ENCODE measurements around the gene TCEANC2. TPM values are rescaled to one million over a fixed set of nuclear protein-coding genes. Genes with fewer than 3 reads are reported as not detected.

Gene TCEANC2
- polyA plus RNA-seq, 4 donors, result 8.2 to 9.6 (median 8.6) TPM

- DNase-seq (ENCODE audit: low read depth in 4 of 4, low spot score in 2 of 4), result no peak
These were observed 76.5 kb downstream of the TCEANC2 start for GRCh38 chr1:54129858-54130257.

DNA sequence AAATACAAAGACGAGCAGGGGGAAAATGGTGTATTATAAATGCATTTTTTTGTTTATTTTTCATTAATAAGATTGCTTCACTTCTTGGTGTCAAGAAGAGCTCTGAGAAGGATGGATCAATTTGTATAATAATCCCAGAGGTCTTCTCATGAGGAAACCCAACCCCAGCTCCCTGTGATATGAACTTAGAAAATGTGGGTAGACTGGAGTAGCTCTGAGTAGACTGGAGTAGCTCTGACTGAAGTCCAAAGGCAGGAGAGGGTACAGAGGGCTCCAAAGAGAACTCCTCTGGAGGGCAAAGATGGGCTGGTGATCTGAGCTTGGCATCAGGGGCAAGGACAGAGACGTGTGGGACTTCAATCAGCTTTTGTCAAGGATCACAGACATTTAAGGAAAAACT, 78.0 kb downstream of the TCEANC2 start:
- no peak for DNase-seq (ENCODE audit: low read depth in 4 of 4, low spot score in 2 of 4)

- DNase-seq (ENCODE audit: low read depth in 4 of 4, low spot score in 2 of 4), result no peak
These were observed 79.1 kb downstream of the TCEANC2 start for GRCh38 chr1:54132495-54132894.

- no peak for DNase-seq (ENCODE audit: low read depth in 4 of 4, low spot score in 2 of 4)
These were observed 80.9 kb downstream of the TCEANC2 start for GRCh38 chr1:54134295-54134694.

DNA sequence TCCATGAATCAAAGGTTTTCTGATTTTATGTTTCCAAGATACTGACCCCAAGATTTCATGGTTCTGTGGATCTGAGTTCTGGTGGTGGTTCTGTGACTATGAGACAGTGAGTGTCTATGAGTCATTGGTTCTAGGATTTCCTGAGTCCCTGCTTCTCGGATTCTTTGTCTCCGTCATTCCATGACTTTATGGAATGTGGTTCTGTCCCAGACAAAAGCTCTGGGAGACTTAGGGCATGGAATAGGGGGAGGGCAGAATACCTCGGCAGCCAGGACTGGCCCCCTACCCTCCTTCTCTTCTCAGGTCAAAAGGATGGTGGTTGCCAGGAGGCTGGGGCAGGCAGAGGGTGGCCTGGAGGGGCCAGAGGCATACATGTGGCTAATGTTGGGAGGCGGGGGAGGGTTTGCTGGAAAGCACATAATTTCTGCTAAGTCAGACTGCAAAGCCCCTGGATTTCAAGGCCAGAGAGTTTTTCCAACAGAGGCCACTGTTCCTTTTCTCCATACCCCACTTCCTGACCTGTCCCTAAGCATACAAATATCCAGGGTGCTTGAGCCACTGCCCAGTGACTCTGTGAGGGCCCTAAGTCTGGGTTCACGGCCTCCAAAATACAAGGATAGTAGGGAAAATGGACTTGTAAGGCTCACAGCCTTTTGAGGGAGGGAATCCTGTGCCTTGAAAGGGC, 82.2 kb downstream of the TCEANC2 start:
- no peak for DNase-seq (ENCODE audit: low read depth in 4 of 4, low spot score in 2 of 4)

GRCh38 chr1:54136269-54136896, 83.0 kb downstream of the TCEANC2 start:
- no peak for DNase-seq (ENCODE audit: low read depth in 4 of 4, low spot score in 2 of 4)

DNA sequence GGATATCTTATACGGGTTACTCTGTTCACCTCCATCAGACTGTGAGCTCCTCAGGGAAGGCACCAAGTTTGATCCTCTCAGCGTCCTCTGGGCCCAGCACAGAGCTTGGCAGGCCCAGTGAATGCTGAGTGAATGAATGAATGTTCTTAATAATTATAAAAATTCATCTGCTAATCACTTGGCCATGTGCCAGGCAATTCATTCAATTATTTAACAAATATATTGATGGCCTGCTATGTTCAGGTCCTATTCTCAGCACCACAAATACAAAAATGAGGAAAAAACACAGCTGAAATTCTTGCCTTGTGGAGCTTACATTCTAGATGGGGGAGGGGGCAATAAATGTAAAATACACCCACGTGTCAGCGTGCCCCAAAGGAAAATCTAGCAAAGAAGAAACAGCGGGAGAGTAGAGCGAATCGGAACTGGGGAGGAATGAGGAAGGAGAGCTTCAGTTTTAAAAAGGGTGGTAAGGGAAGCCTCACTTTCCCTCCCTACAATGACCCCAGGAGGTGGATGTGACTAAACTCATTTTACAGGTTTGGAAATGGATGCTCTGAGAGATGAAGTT, 83.6 kb downstream of the TCEANC2 start:
- DNase-seq (ENCODE audit: low read depth in 4 of 4, low spot score in 2 of 4), result no peak

DNA sequence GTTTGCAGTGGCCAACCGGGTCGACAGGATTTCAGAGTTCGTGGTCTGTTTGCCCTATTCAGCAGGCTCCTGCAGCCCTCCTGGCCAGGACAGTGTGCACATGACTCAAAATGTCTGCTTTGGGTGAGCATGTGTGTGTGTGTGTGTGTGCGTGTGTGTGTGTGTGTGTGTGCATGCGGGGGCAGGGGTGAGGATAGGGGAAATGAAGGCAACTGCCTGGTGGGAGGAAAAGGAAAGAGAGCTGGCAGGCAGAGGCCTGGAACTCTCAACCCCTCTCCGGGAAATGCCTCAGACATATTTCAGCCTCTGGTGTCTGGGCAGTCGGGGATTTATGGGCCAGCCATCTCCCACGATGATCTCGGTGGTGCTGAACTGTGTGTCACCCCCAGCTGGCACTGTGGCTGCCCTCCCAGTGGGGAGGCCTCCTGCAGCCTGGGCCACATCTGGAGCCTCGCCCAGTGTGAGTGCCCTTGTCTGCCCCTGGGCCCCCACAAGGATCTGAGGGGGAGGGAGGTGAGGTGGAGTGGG, 84.2 kb downstream of the TCEANC2 start:
- no peak for DNase-seq (ENCODE audit: low read depth in 4 of 4, low spot score in 2 of 4)

DNA sequence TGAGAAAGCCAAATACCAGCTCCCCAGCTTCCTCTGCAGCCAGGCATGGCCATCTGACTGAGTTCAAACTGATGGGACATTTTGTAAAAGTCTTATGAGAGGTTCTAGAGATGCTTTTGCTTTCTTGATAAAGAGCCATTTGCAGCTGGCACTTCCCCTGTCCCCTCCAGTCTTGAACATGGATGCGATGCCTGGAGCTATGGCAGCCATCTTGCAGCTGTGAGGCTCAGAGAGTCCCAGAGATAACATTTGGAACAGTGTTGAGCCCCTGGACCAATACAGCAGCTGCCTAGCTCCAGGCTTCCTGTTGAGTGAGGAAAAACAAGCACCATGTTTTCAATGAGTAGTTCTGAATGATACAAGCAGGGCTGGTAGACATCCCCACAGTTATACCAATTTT, 85.6 kb downstream of the TCEANC2 start:
- DNase-seq (ENCODE audit: low read depth in 4 of 4, low spot score in 2 of 4), result no peak

DNA sequence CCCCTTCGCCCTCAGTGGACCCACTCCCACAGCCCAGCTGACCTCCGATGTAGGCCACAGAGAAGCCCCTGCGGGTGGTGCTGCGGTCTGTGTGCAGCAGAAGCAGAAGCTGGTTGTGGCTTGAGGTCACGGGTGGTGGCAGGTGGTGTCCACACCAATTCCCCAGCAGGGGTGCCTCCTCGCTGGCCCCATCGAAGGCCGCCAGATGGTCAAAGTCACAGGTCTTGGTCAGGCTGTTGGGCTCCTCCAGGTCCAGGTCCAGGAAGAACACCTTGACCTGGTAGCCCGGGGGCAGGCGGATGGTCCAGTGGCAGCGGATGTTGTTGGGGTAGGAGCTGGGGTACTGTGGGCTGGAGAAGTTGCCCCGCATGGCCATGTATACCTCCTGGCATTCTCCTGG, 86.3 kb downstream of the TCEANC2 start:
- no peak for DNase-seq (ENCODE audit: low read depth in 4 of 4, low spot score in 2 of 4)

- DNase-seq (ENCODE audit: low read depth in 4 of 4, low spot score in 2 of 4), result no peak
These were observed 88.9 kb downstream of the TCEANC2 start for GRCh38 chr1:54142146-54142900.

- DNase-seq (ENCODE audit: low read depth in 4 of 4, low spot score in 2 of 4), result no peak
These were observed 91.0 kb downstream of the TCEANC2 start for GRCh38 chr1:54144366-54144765.

DNA sequence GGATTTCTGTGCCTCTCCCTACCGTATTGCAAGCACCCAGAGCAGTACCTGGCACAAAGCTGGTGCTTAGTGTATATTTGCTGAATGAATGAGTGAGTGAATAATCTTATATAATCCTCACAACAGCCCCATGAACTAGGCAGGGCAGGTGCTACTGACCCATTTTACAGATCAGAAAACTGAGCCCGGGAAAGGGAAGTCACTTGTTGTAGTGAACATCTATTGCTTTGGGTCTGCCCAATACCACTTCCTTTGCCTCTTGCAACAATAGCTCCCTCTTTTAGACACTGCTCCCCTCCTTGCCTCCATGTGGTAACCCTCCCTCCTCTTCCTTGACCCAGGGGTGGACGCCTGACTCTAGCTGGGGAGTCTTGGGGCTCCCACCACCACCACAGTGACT, 96.3 kb downstream of the TCEANC2 start:
- DNase-seq (ENCODE audit: low read depth in 4 of 4, low spot score in 2 of 4), result no peak

DNA sequence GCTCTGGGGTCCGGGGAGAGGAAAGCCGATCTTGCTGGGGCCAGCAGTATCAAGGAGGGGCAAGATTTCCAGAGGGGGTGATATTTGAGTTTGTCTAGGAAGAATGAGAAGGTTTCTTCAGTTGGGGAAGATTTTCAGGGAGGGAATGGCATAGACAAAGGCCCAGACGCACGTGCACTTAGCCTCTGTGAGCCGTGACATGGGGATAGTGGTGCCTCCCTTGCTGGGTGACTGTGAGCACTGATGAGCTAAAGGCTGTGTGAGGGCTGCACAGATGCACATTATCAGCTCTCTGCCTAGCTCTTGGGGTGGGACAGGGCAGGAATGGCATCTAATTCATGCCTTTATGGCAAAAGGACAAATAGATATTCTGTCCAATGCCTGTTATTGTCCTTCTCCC, 97.6 kb downstream of the TCEANC2 start:
- no peak for DNase-seq (ENCODE audit: low read depth in 4 of 4, low spot score in 2 of 4)

- DNase-seq (ENCODE audit: low read depth in 4 of 4, low spot score in 2 of 4), result no peak
These were observed 99.3 kb downstream of the TCEANC2 start, which contains the start of gene CDCP2 for GRCh38 chr1:54152696-54153095. TSS of gene CDCP2 (minus strand) at chr1:54153000. CDS start at chr1:54152922, 78 bp downstream.

DNA sequence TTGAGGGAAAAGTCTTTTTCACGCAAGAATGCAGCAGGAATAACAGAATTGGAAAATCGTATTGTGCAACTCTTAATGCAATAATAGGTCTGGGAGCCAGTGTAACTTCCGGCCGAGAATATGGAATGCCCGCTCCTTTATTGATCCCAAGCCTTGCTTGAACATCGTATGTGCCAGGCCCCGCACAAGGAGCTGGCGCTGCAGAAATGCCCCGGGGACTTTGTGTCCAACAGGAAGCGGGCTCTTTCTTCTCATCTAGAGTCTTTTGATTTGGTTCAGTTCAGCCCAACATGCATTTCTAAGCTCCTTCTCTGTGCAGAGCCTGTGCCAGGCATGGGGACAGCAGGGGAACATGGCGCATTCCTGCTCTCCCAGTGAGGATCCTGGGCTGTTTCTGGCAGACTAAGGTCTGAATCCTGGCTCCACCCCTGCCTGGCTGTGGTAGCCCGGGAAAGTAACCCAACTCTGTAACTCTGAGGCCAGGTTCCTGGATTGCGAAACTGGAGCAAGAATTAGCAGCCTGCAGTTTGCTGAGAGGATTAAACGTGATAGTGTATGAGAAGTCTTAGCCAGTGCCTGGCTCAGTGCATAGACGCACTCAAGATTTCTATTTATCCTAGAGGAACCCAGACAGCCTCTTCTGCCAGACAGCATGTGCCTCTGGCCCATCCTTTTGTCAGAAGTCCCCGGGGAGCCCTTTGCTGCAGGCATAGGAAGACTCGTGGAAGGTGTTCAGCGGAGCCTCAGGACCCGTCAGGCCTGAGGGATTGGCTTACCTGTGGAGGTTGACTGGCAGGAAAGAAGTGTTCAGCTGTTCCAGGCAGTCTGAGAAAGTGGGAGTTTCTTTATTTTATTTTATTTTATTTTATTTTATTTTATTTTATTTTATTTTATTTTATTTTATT, 100.4 kb downstream of the TCEANC2 start:
- no peak for DNase-seq (ENCODE audit: low read depth in 4 of 4, low spot score in 2 of 4)

All from left renal cortex interstitium (tissue), 4 donors.